Ovary (tissue), 3 donors: ENCODE data around the gene SGTA.

ENCODE experiments used
- POLR2A ChIP-seq: fragments of 450-650 bp; IDR thresholded peaks from one replicate; pipeline ENCODE4 v1.6.1; 2017; ENCODE audit warnings: antibody characterized with exemption, mild to moderate bottlenecking, moderate library complexity
- TF ChIP-seq, protein P1 (sequence below), 3 donors: fragments of 450-650 bp in 2 of 3; fragments of 200-600 bp in 1 of 3; IDR thresholded peaks; one replicate each; pipeline versions ENCODE4 v1.5.1 to v1.8.0; 2016 to 2022; ENCODE audit warnings: antibody characterized with exemption in 3 of 3, mild to moderate bottlenecking in 1 of 3
- donor health status: DM: no; HTN: no; CAD: no.

GRCh38 chr19:2729943-2730818 is 52.9 kb downstream of the SGTA start:
- TF ChIP-seq, protein P1, sequence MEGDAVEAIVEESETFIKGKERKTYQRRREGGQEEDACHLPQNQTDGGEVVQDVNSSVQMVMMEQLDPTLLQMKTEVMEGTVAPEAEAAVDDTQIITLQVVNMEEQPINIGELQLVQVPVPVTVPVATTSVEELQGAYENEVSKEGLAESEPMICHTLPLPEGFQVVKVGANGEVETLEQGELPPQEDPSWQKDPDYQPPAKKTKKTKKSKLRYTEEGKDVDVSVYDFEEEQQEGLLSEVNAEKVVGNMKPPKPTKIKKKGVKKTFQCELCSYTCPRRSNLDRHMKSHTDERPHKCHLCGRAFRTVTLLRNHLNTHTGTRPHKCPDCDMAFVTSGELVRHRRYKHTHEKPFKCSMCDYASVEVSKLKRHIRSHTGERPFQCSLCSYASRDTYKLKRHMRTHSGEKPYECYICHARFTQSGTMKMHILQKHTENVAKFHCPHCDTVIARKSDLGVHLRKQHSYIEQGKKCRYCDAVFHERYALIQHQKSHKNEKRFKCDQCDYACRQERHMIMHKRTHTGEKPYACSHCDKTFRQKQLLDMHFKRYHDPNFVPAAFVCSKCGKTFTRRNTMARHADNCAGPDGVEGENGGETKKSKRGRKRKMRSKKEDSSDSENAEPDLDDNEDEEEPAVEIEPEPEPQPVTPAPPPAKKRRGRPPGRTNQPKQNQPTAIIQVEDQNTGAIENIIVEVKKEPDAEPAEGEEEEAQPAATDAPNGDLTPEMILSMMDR (IDR thresholded peaks at IDR 0.05), result no peak
- TF ChIP-seq POLR2A, result no peak
